Osteocyte (in vitro differentiated cells): ENCODE results near the gene EGR4. TPM values are rescaled to one million over a fixed set of nuclear protein-coding genes. Genes with fewer than 3 reads are reported as not detected.

Source experiments
- DNase-seq: peaks from one replicate; pipeline ENCODE4 v3.0.0; 2021; ENCODE audit warnings: mixed read lengths; ENCODE audit not compliant: unreplicated experiment; ENCODE audit errors: extremely low spot score
- H3K27ac Mint-ChIP-seq: one replicate; pipeline ENCODE4 v1.8.0; 2021; ENCODE audit warnings: mild to moderate bottlenecking, mixed read lengths; ENCODE audit not compliant: unreplicated experiment
- H3K27me3 Mint-ChIP-seq: one replicate; pipeline ENCODE4 v1.8.0; 2021; ENCODE audit warnings: mixed read lengths; ENCODE audit not compliant: unreplicated experiment
- H3K36me3 Mint-ChIP-seq: one replicate; pipeline ENCODE4 v1.8.0; 2021; ENCODE audit warnings: mixed read lengths; ENCODE audit not compliant: unreplicated experiment
- H3K4me1 Mint-ChIP-seq: one replicate; pipeline ENCODE4 v1.8.0; 2021; ENCODE audit warnings: mixed read lengths; ENCODE audit not compliant: unreplicated experiment
- H3K4me3 Mint-ChIP-seq: one replicate; pipeline ENCODE4 v1.8.0; 2021; ENCODE audit warnings: mild to moderate bottlenecking, moderate library complexity, mixed read lengths; ENCODE audit not compliant: unreplicated experiment
- H3K9me3 Mint-ChIP-seq: one replicate; pipeline ENCODE4 v1.8.0; 2021; ENCODE audit warnings: mixed read lengths; ENCODE audit not compliant: unreplicated experiment
- CTCF ChIP-seq: fragments of 200-600 bp; sonication (generic); IDR thresholded peaks from 2 replicates; pipeline ENCODE4 v1.5.0; 2021; ENCODE audit warnings: antibody characterized with exemption, mild to moderate bottlenecking, moderate library complexity
- total RNA-seq: library from RNA; stranded (reverse); gene quantifications from 2 replicates; pipeline ENCODE4 v1.2.1, GENCODE V29; 2021

Gene EGR4
- total RNA-seq, 1 donor from 2014 or later, result not detected

GRCh38 chr2:73257021-73257420, 36.3 kb downstream of the EGR4 start:
- Mint-ChIP-seq H3K27me3 (peaks cover 7% of the 10 kb centered on the region), H3K36me3 (peaks cover 17% of the 10 kb centered on the region), H3K4me1 (no peaks in the 10 kb centered on the region), H3K4me3 (no peak overlapping the region), H3K9me3 (no peaks in the 10 kb centered on the region), H3K27ac (no peak overlapping the region)
- no peak for DNase-seq
- no peak for TF ChIP-seq CTCF

- Mint-ChIP-seq H3K9me3 (no peaks in the 10 kb centered on the region), H3K4me1 (no peaks in the 10 kb centered on the region), H3K36me3 (peaks cover 17% of the 10 kb centered on the region), H3K27ac (no peak overlapping the region), H3K4me3 (no peak overlapping the region), H3K27me3 (peaks cover 6% of the 10 kb centered on the region)
- DNase-seq, result no peak
- TF ChIP-seq CTCF, result no peak
Measured at GRCh38 chr2:73256618-73256922, 36.8 kb downstream of the EGR4 start.

GRCh38 chr2:73255907-73256617, 37.3 kb downstream of the EGR4 start:
- TF ChIP-seq CTCF, result no peak
- no peak overlapping the region for H3K27ac Mint-ChIP-seq
- H3K4me1 Mint-ChIP-seq, result no peaks in the 10 kb centered on the region
- peaks cover 3% of the 10 kb centered on the region for H3K27me3 Mint-ChIP-seq
- no peak for DNase-seq
- no peaks in the 10 kb centered on the region for H3K9me3 Mint-ChIP-seq
- no peak overlapping the region for H3K4me3 Mint-ChIP-seq
- peaks cover 18% of the 10 kb centered on the region for H3K36me3 Mint-ChIP-seq

- H3K4me3 Mint-ChIP-seq, result no peak overlapping the region
- no peak overlapping the region for H3K27ac Mint-ChIP-seq
- H3K4me1 Mint-ChIP-seq, result no peaks in the 10 kb centered on the region
- TF ChIP-seq CTCF, result no peak
- no peak for DNase-seq
- H3K36me3 Mint-ChIP-seq, result peaks cover 28% of the 10 kb centered on the region
- no peaks in the 10 kb centered on the region for H3K9me3 Mint-ChIP-seq
- H3K27me3 Mint-ChIP-seq, result no peaks in the 10 kb centered on the region
Measured at GRCh38 chr2:73255007-73255644, 38.2 kb downstream of the EGR4 start.

GRCh38 chr2:73254343-73255006, 38.9 kb downstream of the EGR4 start:
- DNase-seq, result no peak
- H3K9me3 Mint-ChIP-seq, result no peaks in the 10 kb centered on the region
- no peaks in the 10 kb centered on the region for H3K27me3 Mint-ChIP-seq
- no peak overlapping the region for H3K27ac Mint-ChIP-seq
- TF ChIP-seq CTCF, result no peak
- H3K36me3 Mint-ChIP-seq, result peaks cover 34% of the 10 kb centered on the region
- no peaks in the 10 kb centered on the region for H3K4me1 Mint-ChIP-seq
- no peak overlapping the region for H3K4me3 Mint-ChIP-seq
